HG02970 (cell line): Measurements from ENCODE around the gene METAP1.
"Not testable (repeated sequence)": the region's sequence is repeated elsewhere in the genome, so short reads cannot be mapped to it uniquely, and the experiment has no call there.

ENCODE experiments used
- ATAC-seq: cut with Tn5 transposase; IDR thresholded peaks from one replicate; pipeline ENCODE4 v1.9.1; 2021; ENCODE audit warnings: mild to moderate bottlenecking, moderate library complexity, moderate number of reproducible peaks; ENCODE audit not compliant: unreplicated experiment, low FRiP score

METAP1 gene

GRCh38 chr4:98996056-98996764 lies 689 bp downstream of the METAP1 start:
- ATAC-seq, result peak; percentile 24

GRCh38 chr4:98996765-98997068 lies 1.2 kb downstream of the METAP1 start:
- ATAC-seq, result no peak

- ATAC-seq, result no peak
Observed at GRCh38 chr4:98997166-98997565, 1.6 kb downstream of the METAP1 start.

- ATAC-seq, result no peak
Observed at GRCh38 chr4:98998551-98998950, 3.0 kb downstream of the METAP1 start.

- ATAC-seq, result no peak
Observed at GRCh38 chr4:99002279-99002678, 6.8 kb downstream of the METAP1 start.

GRCh38 chr4:99008051-99008450 lies 12.5 kb downstream of the METAP1 start:
- ATAC-seq, result no peak

- ATAC-seq, result no peak
Observed at GRCh38 chr4:99011910-99012309, 16.4 kb downstream of the METAP1 start.

GRCh38 chr4:99013402-99013843 lies 17.9 kb downstream of the METAP1 start:
- no peak for ATAC-seq

- no peak for ATAC-seq
Observed at GRCh38 chr4:99013884-99014523, 18.5 kb downstream of the METAP1 start.

- ATAC-seq, result no peak
Observed at GRCh38 chr4:99021386-99021785, 25.9 kb downstream of the METAP1 start.

GRCh38 chr4:99022566-99022965 lies 27.0 kb downstream of the METAP1 start:
- no peak for ATAC-seq

GRCh38 chr4:99023800-99024251 lies 28.3 kb downstream of the METAP1 start:
- not testable (repeated sequence) for ATAC-seq

- no peak for ATAC-seq
Observed at GRCh38 chr4:99024481-99025275, 29.2 kb downstream of the METAP1 start.

- ATAC-seq, result no peak
Observed at GRCh38 chr4:99025506-99025905, 30.0 kb downstream of the METAP1 start.

- ATAC-seq, result no peak
Observed at GRCh38 chr4:99027304-99027703, 31.8 kb downstream of the METAP1 start.

GRCh38 chr4:99028187-99028586 lies 32.7 kb downstream of the METAP1 start:
- ATAC-seq, result no peak

- ATAC-seq, result peak; percentile 61
Observed at GRCh38 chr4:99029018-99029735, 33.7 kb downstream of the METAP1 start.

GRCh38 chr4:99029852-99030251 lies 34.3 kb downstream of the METAP1 start:
- ATAC-seq, result no peak

- ATAC-seq, result no peak
Observed at GRCh38 chr4:99033956-99034355, 38.4 kb downstream of the METAP1 start.

- ATAC-seq, result no peak
Observed at GRCh38 chr4:99038213-99038612, 42.7 kb downstream of the METAP1 start.

GRCh38 chr4:99043346-99043745 lies 47.8 kb downstream of the METAP1 start:
- ATAC-seq, result no peak
